ENCODE data around the gene GPC6.

Gene GPC6

GRCh38 chr13:94323764-94324758 is 1097.5 kb downstream of the GPC6 start:
- H3K4me3 ChIP-seq (ENCODE audit: low read length), result no peak overlapping the region
- no peaks in the 10 kb centered on the region for H3K9me3 ChIP-seq (ENCODE audit: insufficient read depth, low read length)
- H3K4me1 ChIP-seq (ENCODE audit: low read length), result peaks cover 19% of the 10 kb centered on the region
- no peak overlapping the region for H3K4me2 ChIP-seq (ENCODE audit: low read length)
- H2AFZ ChIP-seq (ENCODE audit: low read depth, low read length), result no peak overlapping the region
- no peaks in the 10 kb centered on the region for H3K36me3 ChIP-seq (replicated peaks; ENCODE audit: low read depth, low read length)
- TF ChIP-seq EZH2phosphoT487 (IDR thresholded peaks at IDR 0.05; ENCODE audit: low read depth) (no peak), CTCF (IDR thresholded peaks at IDR 0.05; ENCODE audit: low read depth, low read length) (no peak)
- H3K79me2 ChIP-seq (ENCODE audit: low read length), result no peaks in the 10 kb centered on the region
- no peak overlapping the region for H3K27ac ChIP-seq (ENCODE audit: low read length)
- H3K27me3 ChIP-seq (ENCODE audit: low read depth, low read length), result no peaks in the 10 kb centered on the region
- no peak overlapping the region for H3K9ac ChIP-seq (ENCODE audit: low read length)
- no peaks in the 10 kb centered on the region for H4K20me1 ChIP-seq (ENCODE audit: insufficient read depth, low read length)

- Histone ChIP-seq H3K27ac (ENCODE audit: low read length) (no peak overlapping the region), H3K9me3 (ENCODE audit: insufficient read depth, low read length) (no peaks in the 10 kb centered on the region), H2AFZ (ENCODE audit: low read depth, low read length) (no peak overlapping the region), H3K79me2 (ENCODE audit: low read length) (no peaks in the 10 kb centered on the region), H3K36me3 (replicated peaks; ENCODE audit: low read depth, low read length) (no peaks in the 10 kb centered on the region), H3K9ac (ENCODE audit: low read length) (no peak overlapping the region), H3K27me3 (ENCODE audit: low read depth, low read length) (no peaks in the 10 kb centered on the region), H3K4me3 (ENCODE audit: low read length) (no peak overlapping the region), H3K4me2 (ENCODE audit: low read length) (no peak overlapping the region), H4K20me1 (ENCODE audit: insufficient read depth, low read length) (no peaks in the 10 kb centered on the region), H3K4me1 (ENCODE audit: low read length) (peaks cover 19% of the 10 kb centered on the region)
- no peak for TF ChIP-seq EZH2phosphoT487 (IDR thresholded peaks at IDR 0.05; ENCODE audit: low read depth)
- TF ChIP-seq CTCF (IDR thresholded peaks at IDR 0.05; ENCODE audit: low read depth, low read length), result no peak
Measured at GRCh38 chr13:94324767-94325540, 1098.3 kb downstream of the GPC6 start.

- Histone ChIP-seq H2AFZ (ENCODE audit: low read depth, low read length) (no peak overlapping the region), H3K36me3 (replicated peaks; ENCODE audit: low read depth, low read length) (no peaks in the 10 kb centered on the region), H3K27me3 (ENCODE audit: low read depth, low read length) (no peaks in the 10 kb centered on the region), H3K4me3 (ENCODE audit: low read length) (no peak overlapping the region), H3K9me3 (ENCODE audit: insufficient read depth, low read length) (no peaks in the 10 kb centered on the region), H3K9ac (ENCODE audit: low read length) (no peak overlapping the region), H3K4me1 (ENCODE audit: low read length) (peaks cover 19% of the 10 kb centered on the region), H4K20me1 (ENCODE audit: insufficient read depth, low read length) (no peaks in the 10 kb centered on the region), H3K4me2 (ENCODE audit: low read length) (no peak overlapping the region), H3K27ac (ENCODE audit: low read length) (no peak overlapping the region), H3K79me2 (ENCODE audit: low read length) (no peaks in the 10 kb centered on the region)
- TF ChIP-seq EZH2phosphoT487 (IDR thresholded peaks at IDR 0.05; ENCODE audit: low read depth), result no peak
Measured at GRCh38 chr13:94325650-94326049, 1099.0 kb downstream of the GPC6 start.

GRCh38 chr13:94327318-94327717 is 1100.7 kb downstream of the GPC6 start:
- H3K4me1 ChIP-seq (ENCODE audit: low read length), result peaks cover 19% of the 10 kb centered on the region
- H2AFZ ChIP-seq (ENCODE audit: low read depth, low read length), result peak overlapping the region; percentile 79
- H3K9me3 ChIP-seq (ENCODE audit: insufficient read depth, low read length), result no peaks in the 10 kb centered on the region
- H3K4me2 ChIP-seq (ENCODE audit: low read length), result peak overlapping the region; percentile 84
- H3K27me3 ChIP-seq (ENCODE audit: low read depth, low read length), result no peaks in the 10 kb centered on the region
- H3K9ac ChIP-seq (ENCODE audit: low read length), result peak overlapping the region; percentile 11; the same call in 1 of the 2 replicates
- H4K20me1 ChIP-seq (ENCODE audit: insufficient read depth, low read length), result no peaks in the 10 kb centered on the region
- no peaks in the 10 kb centered on the region for H3K36me3 ChIP-seq (replicated peaks; ENCODE audit: low read depth, low read length)
- H3K27ac ChIP-seq (ENCODE audit: low read length), result peak overlapping the region; percentile 14; the same call in 1 of the 2 replicates
- no peak for TF ChIP-seq CTCF (IDR thresholded peaks at IDR 0.05; ENCODE audit: low read depth, low read length)
- no peak for TF ChIP-seq EZH2phosphoT487 (IDR thresholded peaks at IDR 0.05; ENCODE audit: low read depth)
- H3K4me3 ChIP-seq (ENCODE audit: low read length), result peak overlapping the region; percentile 65
- H3K79me2 ChIP-seq (ENCODE audit: low read length), result no peaks in the 10 kb centered on the region
